ENCODE results near the gene ZNF212. TPM values are rescaled to one million over a fixed set of nuclear protein-coding genes. Genes with fewer than 3 reads are reported as not detected.

ZNF212 gene
- total RNA-seq, 4 donors from 2014 or later, result 8.0 to 11.1 (median 10.2) TPM

GRCh38 chr7:149291036-149291780 lies 51.8 kb downstream of the ZNF212 start:
- DNase-seq, result no peak
- intact Hi-C loops (cut with DNase I), result no loop called here
- Histone ChIP-seq H3K4me3 (no peak overlapping the region), H3K27me3 (no peaks in the 10 kb centered on the region), H3K36me3 (peaks cover 4 to 84% (median 11%) of the 10 kb centered on the region in 3 donors), H3K27ac (no peak overlapping the region), H3K4me1 (no peaks in the 10 kb centered on the region), H3K9me3 (no peaks in the 10 kb centered on the region)
- 71 to 81% methylated on average over 7 to 9 of the region's 13 CpGs for WGBS, 2 donors
- no peak for TF ChIP-seq CTCF (IDR thresholded peaks at IDR 0.05)
- no peak for TF ChIP-seq POLR2A (IDR thresholded peaks at IDR 0.05)

DNA sequence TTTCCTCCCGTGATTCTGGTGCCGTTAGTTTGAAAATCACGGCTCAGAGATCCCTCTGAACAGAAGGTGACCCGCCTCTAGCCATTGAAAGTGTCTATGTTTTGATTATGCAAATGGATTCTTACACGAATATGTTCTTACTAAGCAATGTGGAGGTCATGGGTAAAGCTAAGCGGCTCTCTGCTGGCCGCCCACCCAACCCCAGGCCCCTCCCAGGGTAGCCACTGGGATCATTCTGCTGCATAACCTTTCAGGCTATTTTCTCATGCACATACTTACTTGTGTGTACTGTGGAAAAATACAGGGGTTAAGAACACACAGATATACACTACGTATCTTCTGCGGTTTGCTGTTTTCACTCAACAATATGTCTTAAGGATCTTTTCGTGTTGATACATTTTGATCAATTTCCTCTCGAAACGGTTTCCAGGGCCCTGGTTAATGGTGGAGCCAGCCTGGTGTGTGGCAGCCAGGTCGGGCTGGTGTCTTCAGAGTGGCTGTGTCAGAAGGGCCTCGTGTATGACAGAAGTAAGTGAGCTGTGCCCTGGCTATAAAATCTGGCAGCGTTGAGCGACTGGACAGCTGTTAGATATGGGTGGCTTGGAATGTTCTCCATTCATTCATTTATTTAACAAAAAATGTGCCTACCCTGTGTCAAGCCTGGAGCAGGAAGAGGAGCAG lies 52.5 kb downstream of the ZNF212 start:
- H3K27ac ChIP-seq, result no peak overlapping the region
- intact Hi-C loops (cut with DNase I), result no loop called here
- H3K36me3 ChIP-seq, result peaks cover 4 to 88% (median 11%) of the 10 kb centered on the region in 3 donors
- WGBS, 2 donors, result 85 to 89% methylated on average over 15 of the region's 16 CpGs
- no peaks in the 10 kb centered on the region for H3K9me3 ChIP-seq
- no peaks in the 10 kb centered on the region for H3K4me1 ChIP-seq
- no peak for DNase-seq
- no peak overlapping the region for H3K4me3 ChIP-seq
- H3K27me3 ChIP-seq, result no peaks in the 10 kb centered on the region
- no peak for TF ChIP-seq CTCF (IDR thresholded peaks at IDR 0.05)

DNA sequence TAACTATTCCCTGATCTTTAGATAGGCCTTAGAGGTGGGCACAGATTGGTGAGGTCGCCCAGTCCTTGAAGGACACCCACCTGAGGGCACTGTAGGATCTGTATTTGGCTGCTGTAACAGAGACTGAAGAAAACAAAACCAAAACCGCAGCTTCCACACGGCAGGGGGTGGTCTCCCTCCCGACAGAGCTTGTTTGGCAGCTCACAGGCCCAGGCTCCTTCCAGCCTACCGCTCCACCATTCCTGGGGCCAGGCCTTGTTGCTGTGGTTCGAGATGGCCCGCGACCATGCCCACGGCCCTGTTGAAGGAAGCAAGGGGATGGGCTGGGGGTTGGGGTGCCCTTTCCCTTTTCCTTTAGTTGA lies 53.0 kb downstream of the ZNF212 start:
- Histone ChIP-seq H3K27ac (no peak overlapping the region), H3K4me1 (no peaks in the 10 kb centered on the region), H3K36me3 (peaks cover 4 to 86% (median 11%) of the 10 kb centered on the region in 3 donors), H3K4me3 (no peak overlapping the region), H3K27me3 (no peaks in the 10 kb centered on the region), H3K9me3 (no peaks in the 10 kb centered on the region)
- TF ChIP-seq CTCF (IDR thresholded peaks at IDR 0.05), result no peak
- TF ChIP-seq POLR2A (IDR thresholded peaks at IDR 0.05), result no peak
- DNase-seq, result no peak
- WGBS, 2 donors, result 76 to 79% methylated on average over 9 of the region's 9 CpGs
- intact Hi-C loops (cut with DNase I), result no loop called here

GRCh38 chr7:149293338-149293737 lies 53.9 kb downstream of the ZNF212 start:
- H3K36me3 ChIP-seq, result peaks cover 4 to 77% (median 11%) of the 10 kb centered on the region in 3 donors
- 87 to 90% methylated on average over 3 to 8 of the region's 9 CpGs for WGBS, 2 donors
- intact Hi-C loops (cut with DNase I), result no loop called here
- no peaks in the 10 kb centered on the region for H3K27me3 ChIP-seq
- H3K4me1 ChIP-seq, result no peaks in the 10 kb centered on the region
- TF ChIP-seq CTCF (IDR thresholded peaks at IDR 0.05), result no peak
- TF ChIP-seq POLR2A (IDR thresholded peaks at IDR 0.05), result no peak
- no peaks in the 10 kb centered on the region for H3K9me3 ChIP-seq
- no peak overlapping the region for H3K27ac ChIP-seq
- DNase-seq, result no peak
- no peak overlapping the region for H3K4me3 ChIP-seq

- intact Hi-C loops (cut with DNase I), result no loop called here
- WGBS, 2 donors, result 89 to 91% methylated on average over 6 to 11 of the region's 15 CpGs
- Histone ChIP-seq H3K36me3 (peaks cover 4 to 69% (median 11%) of the 10 kb centered on the region in 3 donors), H3K27ac (no peak overlapping the region), H3K27me3 (no peaks in the 10 kb centered on the region), H3K9me3 (no peaks in the 10 kb centered on the region), H3K4me1 (no peaks in the 10 kb centered on the region), H3K4me3 (no peak overlapping the region)
- DNase-seq, result no peak
- no peak for TF ChIP-seq CTCF (IDR thresholded peaks at IDR 0.05)
- TF ChIP-seq POLR2A (IDR thresholded peaks at IDR 0.05), result no peak
These were observed 54.6 kb downstream of the ZNF212 start for GRCh38 chr7:149293946-149294633.

Data from esophagus squamous epithelium (tissue), 5 donors.